Gastrocnemius medialis (tissue), 4 donors: ENCODE results near the gene TCF4.

Experiments used
- POLR2A ChIP-seq, 2 donors: fragments of 450-650 bp; IDR thresholded peaks; one replicate each; pipeline ENCODE4 v1.6.1; 2017; ENCODE audit warnings: antibody characterized with exemption in 2 of 2, mild to moderate bottlenecking in 2 of 2, moderate library complexity in 2 of 2
- TF ChIP-seq, protein P1 (sequence below), 5 experiments: fragments of 450-650 bp in 3 of 5; fragments of 200-600 bp in 2 of 5; sonication (generic) in 2 of 5; IDR thresholded peaks in 4 of 5; conservative IDR thresholded peaks in 1 of 5; 1 replicate in 4 of 5; 2 replicates in 1 of 5; pipeline ENCODE4 v1.5.1; 2016 to 2019; ENCODE audit warnings: antibody characterized with exemption in 5 of 5, mild to moderate bottlenecking in 3 of 5, moderate library complexity in 3 of 5

DNA sequence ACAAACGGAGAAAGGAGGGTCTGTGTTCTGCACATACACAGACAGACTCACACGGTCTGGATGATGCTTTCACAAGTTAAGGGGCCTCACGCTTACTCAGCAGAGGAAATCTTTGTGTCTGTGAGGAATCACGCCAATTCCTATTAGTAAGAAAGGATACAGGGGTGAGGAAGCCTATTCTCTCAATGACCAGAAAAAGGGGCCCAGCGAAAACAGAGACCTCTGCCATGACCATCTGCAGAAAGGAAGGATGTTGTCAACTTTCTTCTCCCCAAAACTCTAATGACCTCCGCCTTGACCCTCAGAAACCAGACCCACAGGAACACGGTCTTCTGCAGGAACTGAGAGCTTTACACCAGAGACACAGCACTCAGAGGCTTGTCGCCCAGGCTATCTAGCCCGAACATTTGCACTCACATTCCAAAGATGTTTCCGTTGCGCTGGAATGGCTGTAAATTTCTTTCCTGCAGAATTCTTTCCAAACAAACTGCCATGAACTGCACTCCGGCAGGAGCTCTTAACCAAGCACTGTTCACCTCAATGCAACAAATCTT, 186.3 kb downstream of the TCF4 start:
- peak in 1 of 2 donors; percentile 11 for TF ChIP-seq POLR2A (IDR thresholded peaks at IDR 0.05)
- TF ChIP-seq, protein P1, sequence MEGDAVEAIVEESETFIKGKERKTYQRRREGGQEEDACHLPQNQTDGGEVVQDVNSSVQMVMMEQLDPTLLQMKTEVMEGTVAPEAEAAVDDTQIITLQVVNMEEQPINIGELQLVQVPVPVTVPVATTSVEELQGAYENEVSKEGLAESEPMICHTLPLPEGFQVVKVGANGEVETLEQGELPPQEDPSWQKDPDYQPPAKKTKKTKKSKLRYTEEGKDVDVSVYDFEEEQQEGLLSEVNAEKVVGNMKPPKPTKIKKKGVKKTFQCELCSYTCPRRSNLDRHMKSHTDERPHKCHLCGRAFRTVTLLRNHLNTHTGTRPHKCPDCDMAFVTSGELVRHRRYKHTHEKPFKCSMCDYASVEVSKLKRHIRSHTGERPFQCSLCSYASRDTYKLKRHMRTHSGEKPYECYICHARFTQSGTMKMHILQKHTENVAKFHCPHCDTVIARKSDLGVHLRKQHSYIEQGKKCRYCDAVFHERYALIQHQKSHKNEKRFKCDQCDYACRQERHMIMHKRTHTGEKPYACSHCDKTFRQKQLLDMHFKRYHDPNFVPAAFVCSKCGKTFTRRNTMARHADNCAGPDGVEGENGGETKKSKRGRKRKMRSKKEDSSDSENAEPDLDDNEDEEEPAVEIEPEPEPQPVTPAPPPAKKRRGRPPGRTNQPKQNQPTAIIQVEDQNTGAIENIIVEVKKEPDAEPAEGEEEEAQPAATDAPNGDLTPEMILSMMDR (IDR thresholded peaks at IDR 0.05 in 4 of 5, conservative IDR thresholded peaks at IDR 0.05 in 1 of 5) = no peak
